ENCODE data around the gene WIZ.

- no peak for TF ChIP-seq CTCF (IDR thresholded peaks at IDR 0.05; ENCODE audit: low read depth, low read length, poor library complexity, severe bottlenecking)
- TF ChIP-seq EZH2phosphoT487 (IDR thresholded peaks at IDR 0.05; ENCODE audit: borderline replicate concordance, low read length) = no peak
Observed at GRCh38 chr19:15381864-15382263, 67.9 kb downstream of the WIZ start.

Data from DOHH2 (cell line).